8988T (cell line): Measurements from ENCODE around the gene UGT2A3.

Experiments
- DNase-seq: peaks from one replicate; pipeline ENCODE4 v3.0.0; 2011

UGT2A3 gene

DNA sequence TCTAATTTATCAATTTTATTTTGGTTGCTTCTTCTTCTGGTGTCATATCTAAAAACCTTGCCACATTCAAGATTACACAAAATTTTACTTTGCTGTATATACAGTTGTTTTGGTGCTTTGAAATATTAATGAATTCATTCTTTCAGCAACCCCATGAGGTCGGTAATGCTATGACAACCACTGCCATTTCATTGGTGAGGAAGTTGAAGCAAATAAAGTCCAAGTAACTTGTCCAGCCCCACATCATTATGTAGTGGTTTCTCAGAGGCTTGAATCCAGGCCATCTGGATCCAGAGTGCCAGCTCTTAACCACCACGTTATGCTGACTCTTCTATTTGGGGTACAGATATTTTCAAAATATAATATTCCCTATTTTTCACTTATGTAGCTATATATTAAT is 42.2 kb downstream of the UGT2A3 start:
- no peak for DNase-seq

DNA sequence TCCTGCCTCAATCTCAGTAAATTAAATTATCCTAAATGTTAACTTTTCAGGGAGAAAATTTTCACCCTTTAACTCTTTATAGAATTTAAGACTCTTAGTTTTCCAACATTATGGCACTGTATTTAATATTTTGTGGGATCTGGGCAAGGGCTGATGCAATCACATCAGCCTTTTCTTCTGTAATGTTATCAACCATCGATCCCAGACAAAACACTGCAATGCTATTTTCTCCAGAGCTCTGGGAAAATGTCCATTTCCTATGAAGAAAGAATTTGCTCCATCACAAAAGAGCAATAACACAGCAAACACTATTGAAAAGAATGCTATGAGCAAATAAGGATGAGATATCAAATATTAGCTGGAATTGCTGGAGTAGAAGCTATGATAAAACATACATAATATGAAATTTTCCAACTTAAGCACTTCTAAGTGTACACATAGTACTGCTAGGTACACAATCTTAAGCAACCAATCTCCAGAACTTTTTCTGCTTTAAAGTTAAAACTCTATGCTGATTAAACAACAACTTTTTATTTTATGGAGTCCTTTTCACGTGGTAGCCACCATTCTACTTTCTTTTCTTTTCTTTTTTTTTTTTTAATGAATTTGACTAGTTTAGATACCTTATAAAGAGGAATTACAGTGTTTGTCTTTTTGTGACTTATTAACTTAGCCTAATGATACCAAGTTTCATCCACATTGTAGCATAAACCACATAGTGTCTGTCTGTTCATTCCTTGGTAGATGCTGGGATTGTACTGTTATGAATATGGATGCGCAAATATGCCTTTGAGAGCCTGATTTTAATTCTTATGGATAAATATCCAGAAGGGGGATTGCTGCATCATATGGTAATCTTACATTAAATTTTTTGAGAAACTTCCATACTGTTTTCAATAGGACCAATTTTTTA is 43.6 kb downstream of the UGT2A3 start:
- no peak for DNase-seq

- DNase-seq, result no peak
These were observed 44.4 kb downstream of the UGT2A3 start for GRCh38 chr4:68907245-68907644.

DNA sequence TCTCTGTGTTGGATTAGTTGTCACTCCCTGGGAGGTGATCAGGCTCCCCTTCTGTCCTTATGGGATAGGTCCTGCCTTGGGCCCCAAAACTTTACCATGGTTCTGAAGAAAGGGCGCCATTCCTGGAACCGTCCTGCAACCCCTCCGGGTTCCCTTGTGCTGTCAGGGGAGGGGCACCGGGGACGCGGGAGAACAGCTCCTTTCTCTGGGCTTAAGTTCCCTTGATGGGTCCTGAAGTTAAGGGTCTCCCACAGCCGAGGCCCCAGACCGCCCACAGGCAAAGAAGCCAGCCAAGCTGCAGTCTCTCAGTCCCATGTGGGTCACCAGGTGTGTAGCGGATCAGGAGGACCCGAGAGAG is 44.8 kb downstream of the UGT2A3 start:
- DNase-seq, result no peak

DNA sequence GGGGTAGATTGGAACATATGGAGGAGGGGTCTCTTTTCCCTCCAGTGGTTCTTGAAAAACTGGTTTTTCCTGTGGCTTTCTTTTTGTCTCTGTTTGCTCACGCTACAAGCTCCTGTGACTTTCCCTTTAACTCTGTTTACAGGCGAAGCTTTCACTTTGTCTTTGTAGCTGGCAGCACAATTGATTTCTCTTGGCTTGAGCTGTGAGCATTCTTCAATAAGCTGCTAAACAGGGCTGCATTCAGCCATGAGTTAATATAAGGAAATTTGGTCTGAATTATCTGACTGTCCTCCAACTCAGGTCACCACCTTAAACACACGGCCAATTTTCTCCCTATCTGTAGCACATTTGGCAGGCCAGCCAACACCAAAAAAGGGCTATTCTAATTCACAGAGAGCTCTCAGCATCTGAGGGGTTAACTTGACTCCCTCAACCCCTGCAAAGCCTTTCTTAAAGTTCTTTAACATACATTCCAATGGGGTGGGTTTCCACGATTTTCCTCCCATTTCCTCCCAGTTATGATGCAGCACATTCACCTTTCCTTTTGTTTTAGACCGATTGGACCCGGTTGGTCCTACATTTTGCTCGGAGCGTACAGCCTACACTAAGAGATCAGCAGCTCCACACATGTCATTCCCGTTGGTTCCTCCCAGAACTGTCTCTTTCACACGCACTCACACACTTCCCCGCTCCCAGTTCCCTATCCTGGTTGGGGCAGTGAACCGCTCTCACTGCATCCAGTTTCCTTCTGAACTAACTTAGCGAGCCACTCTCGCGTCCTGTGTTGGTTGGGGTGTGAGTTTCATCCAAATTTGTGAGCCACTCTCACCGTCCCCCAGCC is 45.4 kb downstream of the UGT2A3 start:
- no peak for DNase-seq

DNA sequence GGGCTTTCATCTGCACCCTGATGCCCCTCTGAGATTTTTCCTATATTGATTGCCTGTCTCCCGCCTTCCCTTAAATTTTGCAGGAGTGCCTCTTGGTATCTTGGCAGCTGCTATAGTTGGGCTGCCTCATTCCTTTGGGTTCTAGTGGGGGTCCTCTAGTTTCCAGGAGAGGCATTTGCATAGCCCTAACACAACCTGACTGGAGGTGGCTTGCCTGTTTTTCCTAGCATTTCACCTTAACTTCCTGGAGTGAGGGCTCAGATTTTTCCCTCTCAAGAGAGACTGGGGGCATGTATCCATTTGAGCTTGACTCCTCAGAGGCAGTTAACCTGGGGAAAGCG is 46.0 kb downstream of the UGT2A3 start:
- DNase-seq, result no peak

DNA sequence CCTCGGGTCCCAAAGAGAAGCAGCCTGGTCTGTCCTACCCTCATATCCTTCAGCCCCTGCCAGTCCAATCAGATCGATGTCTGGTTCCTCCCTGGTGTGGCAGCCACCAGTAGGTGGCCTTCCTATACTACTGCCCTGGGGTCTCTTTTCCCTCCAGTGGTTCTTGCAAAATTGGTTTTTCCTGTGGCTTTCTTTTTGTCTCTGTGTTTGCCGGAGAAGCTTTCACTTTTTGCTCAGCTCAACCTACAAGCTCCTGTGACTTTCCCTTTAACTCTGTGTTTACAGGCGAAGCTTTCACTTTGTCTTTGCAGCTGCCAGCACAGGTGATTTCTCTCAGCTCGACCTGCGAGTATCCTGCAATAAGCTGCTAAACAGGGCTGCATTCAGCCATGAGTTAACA is 46.8 kb downstream of the UGT2A3 start:
- no peak for DNase-seq

DNA sequence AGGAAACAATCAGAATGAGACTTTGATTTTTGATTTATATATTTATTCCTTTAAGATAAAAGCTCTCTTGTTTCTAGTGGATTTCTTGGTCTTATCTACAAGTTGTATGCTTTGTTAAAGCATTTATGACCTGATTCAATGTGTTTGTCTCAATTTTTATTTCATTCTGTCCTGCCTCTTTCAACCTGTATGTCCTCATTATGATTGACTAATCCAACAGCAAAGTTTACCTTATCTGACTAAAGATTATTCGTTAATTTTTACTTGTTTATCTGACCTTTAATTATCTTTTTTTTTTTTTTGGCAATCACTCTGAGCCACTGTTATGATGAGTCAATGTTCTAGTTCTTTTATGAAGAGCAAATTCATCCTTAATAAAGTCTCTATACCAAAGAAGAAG is 54.9 kb downstream of the UGT2A3 start:
- DNase-seq, result no peak

GRCh38 chr4:68895561-68896198 is 55.9 kb downstream of the UGT2A3 start:
- no peak for DNase-seq

DNA sequence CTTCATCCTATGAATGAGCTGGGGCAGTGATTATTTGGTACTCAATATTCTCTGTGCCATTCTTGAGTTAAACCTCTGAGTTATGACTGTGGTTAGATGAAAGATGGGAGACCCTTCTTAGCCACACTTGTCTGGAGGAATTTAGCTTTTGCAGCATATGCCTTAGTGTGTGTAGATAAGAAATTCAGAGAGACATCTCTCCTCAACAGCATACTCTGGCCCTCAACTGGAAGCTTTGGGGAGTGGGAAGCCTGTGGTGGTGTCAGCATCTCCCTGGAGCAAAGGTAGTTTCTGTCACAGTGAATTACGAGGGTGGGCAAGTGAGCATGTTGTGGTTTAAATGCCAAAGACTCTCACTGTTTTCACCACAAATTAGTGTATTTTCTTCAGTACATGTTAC is 58.7 kb downstream of the UGT2A3 start:
- no peak for DNase-seq

DNA sequence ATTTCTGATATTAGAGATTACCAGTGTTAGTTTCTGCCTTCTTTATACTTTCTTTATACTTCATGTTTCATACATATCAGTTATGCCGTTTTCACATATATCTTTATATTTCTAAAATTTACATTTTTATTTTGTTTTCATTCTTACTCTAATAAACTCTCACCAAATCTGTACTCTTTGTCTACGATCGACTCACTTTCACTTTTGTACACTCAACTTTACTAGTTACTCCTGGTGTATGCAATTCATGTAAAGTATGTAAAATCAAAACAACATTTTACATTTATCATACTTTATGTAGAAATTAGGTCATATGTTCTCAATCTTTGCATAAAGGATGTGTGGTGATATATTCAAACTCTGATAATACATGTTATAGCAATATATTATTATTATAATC is 59.9 kb downstream of the UGT2A3 start:
- no peak for DNase-seq

- DNase-seq, result no peak
These were observed 66.1 kb downstream of the UGT2A3 start for GRCh38 chr4:68885545-68885944.

DNA sequence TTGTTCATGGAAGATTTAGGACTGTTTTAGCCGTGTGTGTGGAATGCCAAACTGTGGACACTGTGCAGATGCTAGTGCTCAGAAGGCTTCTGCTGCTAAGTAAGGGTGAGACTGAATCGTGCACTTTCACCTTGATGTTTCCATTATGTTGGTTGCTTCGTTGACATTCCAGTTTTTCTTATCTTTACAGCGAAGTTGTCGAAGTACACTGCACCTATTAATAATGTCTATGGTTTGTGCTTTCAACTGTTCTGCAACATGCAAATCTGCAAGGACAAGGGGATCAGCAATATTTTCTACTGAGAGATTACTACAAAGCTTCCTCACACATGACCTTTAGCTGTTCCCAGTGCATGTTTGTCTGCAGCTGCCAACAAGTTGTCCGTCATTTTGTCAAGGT is 67.7 kb downstream of the UGT2A3 start:
- DNase-seq, result no peak
